GM21786 (cell line): Measurements from ENCODE around the gene SIRT3.

Experiments
- ATAC-seq: cut with Tn5 transposase; IDR thresholded peaks from one replicate; pipeline ENCODE4 v1.9.1; 2021; ENCODE audit not compliant: unreplicated experiment

SIRT3 gene

DNA sequence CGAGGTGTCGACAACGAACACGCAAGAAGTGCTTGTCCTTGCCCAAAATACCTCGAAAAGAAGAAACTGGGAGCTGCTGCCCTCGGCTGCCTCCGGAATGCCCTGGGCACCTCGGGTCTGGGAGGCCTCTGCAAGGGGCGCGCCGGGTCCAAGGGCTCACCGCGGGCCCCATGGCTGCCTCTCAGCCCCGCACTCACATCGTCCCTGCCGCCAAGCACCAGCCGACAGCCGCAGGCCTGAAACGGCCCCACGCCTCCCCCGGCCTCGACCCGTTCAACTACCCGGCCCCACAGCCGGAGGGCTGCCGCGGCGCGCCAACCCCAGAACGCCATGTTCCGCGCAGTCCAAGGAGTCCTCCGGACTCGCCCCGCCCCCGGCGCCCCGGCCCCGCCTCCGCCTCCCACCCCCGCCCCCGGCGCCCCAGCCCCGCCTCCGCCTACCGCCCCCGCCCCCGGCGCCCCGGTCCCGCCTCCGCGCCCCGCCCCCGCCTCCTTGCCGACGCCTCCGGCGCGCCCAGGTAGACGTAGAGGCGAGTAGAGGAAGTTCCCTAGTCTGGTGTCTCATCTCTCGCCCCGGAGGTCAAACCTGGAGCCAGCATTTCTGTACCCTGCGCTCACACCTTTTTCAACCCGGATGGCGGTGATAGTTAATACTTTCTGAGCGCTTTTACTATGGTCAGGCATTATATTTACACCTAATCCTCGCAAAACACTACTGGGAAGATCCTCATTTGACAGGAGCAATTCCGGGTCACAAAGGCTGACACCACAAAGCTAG, at the start of gene SIRT3:
Gene SIRT3, minus strand, starts transcription at position 346 of the 777 bp plus-strand sequence. Its CDS starts 14 bp downstream, at position 332.
- ATAC-seq = peak; percentile 84

DNA sequence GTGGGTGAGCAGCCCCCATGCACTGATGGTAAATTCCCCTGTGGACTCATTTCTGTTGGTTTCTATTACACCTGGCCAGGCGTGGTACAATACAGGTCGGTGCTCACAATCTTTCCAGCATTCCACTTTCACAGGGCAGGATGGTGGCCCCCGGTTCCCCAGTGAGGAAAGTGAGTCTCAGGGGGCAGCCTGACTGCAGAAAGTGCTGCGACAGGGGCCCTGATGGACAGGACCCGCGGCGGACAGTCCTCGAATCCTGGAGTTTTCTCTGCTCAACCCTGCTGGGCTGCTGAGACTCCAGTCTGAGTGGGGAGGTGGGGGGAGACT, 49.7 kb upstream of the SIRT3 start:
- no peak for ATAC-seq

DNA sequence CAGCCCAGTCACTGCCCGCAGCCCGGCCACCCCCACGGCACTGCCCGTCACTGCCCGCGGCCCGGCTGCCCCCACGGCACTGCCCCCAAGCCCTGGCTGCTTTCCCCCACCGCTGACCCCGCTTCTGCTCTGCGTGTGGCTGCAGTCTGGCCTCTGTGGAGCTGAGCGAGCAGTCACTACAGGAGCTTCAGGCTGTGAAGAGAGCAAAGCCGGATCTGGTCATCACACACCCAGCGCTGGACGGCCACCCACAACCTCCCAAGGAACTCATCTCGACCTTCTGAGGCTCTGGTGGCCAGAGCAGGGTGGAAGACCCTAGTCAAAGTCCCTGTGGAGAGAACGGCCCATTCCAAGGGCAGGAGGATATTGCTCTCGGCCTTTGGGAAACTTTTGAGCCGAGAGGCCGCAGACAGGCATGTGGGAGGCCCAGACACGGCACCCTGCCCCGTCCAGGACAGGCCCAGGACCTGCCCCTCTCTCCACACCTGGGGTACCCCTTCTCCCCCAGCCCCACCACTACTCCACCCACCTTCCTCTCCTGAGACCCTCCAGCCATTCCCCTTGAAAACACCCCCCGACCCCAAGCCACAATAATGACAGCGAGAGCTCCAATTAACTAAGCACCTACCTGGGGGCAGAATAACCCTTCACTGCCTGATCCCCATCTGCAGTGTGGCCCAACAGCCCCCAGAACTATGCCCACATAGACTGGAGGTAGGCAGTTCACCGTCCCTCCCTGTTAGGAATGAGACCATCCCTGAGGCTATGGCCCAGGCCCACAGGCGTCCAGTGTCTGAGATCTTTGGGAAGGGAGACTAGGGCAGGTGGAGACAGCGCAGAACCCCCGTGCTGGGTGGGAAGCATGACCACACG, 49.1 kb upstream of the SIRT3 start:
- no peak for ATAC-seq

DNA sequence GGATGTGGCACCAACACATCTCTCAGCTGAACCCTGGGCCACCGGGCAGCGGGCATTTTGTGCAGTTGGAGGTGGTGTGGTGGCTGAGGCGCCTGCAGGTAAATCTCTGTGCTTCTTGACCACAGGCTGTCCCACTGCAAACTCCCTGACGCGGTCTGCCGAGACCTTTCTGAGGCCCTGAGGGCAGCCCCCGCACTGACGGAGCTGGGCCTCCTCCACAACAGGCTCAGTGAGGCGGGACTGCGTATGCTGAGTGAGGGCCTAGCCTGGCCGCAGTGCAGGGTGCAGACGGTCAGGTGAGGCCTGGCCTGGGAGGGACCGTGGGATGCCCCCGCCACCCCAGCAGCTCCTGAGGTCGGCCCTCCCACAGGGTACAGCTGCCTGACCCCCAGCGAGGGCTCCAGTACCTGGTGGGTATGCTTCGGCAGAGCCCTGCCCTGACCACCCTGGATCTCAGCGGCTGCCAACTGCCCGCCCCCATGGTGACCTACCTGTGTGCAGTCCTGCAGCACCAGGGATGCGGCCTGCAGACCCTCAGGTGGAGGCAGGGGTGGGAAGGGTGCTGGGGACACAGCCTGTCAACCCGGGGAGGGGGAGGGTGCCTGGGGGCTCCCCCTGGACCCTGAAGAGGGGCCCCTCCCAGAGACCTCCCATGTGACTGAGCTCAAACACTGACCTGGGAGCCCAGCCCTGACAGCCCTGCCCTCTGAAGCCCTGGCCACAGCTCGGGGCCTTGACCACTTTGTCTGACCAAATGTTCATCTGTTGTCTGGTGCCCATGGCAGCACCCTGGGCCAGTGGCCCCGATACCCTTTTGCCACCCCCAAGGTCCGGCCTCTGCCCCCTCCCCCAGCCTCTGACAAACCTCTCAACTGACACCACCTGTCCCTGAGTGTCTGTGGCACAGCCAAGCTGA, 48.2 kb upstream of the SIRT3 start:
- no peak for ATAC-seq

DNA sequence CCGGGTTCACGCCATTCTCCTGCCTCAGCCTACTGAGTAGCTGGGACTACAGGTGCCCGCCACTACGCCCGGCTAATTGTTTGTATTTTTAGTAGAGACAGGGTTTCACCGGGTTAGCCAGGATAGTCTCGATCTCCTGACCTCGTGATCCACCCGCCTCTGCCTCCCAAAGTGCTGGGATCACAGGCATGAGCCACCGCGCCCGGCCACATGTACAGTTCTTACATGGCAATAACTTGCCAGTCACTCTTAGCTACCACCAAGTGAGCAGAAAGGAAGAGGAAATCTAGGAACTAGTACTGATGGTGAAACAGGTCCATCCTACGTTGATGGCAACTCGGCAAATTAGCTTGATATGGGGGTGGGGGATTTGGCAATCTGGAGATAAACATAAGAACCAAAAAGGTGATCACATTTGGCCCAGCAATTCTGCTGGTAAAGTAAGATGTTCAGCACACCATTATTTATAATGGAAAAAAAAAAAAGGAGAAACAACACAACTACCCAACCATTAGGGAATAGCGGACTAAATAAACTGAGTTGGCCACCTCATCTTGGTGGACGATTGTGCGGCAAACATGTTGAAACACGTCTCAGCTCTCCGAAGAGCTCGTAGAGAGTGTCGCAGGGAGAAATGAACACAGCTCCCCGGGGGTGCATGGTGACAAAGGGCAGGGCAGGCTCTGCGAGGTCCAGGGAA, 47.4 kb upstream of the SIRT3 start:
- no peak for ATAC-seq

DNA sequence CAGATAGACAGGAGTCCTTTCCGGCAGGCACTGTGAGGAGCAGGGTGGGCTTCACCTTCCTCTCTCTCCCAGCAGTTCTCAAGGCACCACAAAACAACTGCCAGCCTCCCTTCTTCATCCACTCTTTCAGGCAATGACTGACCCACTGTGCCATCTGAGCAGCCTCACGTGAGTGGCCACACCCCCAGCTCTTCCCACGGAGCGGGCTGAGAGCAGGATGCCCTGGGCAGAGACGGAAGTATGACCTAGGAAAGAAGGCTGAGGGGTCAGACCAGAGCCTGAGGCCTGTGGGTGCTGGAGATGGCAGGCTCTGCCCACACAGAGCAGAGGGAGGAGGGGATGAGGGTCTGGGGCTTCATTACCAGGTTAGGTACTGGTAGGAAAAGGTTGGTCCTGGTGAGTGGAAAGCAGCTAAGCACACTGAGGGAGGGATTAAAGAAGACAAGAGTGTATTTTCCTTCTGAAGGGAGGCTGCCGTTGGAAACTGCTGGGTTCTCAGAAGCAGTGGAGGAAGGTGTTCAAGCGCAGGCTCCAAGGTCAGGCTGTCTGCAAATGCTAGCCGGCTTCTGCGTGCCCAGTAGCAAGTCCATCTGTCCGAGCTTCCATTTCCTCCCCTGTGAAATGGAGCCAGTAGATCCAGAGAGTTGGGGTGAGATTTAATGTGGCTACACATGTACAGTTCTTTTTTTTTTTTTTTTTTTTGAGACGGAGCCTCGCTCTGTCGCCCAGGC, 46.7 kb upstream of the SIRT3 start:
- no peak for ATAC-seq

DNA sequence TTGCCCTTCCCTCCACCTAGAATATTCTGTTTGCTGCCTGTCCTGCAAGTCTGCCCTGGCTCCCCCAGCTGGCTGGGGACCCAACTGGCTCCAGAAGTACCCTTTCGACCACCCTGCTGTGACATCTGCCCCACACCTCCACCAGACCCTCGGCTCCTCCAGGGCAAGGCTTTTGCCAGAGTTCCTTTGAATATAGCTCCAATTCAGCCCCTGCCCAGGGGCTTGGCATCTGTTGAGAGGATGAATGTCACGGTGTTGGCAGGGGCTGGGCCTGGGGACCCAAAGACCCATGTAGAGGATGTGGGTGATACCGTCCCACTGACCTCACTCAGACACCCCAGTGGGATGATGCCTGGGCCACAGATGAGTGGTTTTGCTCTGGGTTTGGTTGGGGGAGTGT, 46.0 kb upstream of the SIRT3 start:
- ATAC-seq = no peak

DNA sequence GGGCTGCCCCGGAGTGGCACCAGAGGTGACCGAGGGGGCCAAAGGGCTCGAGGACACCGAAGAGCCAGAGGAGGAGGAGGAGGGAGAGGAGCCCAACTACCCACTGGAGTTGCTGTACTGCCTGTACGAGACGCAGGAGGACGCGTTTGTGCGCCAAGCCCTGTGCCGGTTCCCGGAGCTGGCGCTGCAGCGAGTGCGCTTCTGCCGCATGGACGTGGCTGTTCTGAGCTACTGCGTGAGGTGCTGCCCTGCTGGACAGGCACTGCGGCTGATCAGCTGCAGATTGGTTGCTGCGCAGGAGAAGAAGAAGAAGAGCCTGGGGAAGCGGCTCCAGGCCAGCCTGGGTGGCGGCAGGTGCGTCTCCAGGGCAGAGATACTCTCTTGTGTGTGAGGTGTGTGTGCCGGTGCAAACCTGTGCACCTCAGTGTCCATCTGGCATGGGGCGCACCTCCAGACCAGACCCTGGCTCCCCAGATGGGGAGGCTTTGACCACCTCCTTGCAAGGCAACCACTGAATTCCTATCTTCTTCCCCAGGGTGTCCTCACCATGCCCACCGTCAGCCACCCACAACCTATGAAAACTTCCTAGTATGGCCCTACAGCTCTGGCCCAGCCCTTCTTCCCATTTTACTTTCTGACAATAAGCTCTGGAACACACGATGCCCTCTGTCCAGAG, 45.5 kb upstream of the SIRT3 start:
- ATAC-seq = no peak

DNA sequence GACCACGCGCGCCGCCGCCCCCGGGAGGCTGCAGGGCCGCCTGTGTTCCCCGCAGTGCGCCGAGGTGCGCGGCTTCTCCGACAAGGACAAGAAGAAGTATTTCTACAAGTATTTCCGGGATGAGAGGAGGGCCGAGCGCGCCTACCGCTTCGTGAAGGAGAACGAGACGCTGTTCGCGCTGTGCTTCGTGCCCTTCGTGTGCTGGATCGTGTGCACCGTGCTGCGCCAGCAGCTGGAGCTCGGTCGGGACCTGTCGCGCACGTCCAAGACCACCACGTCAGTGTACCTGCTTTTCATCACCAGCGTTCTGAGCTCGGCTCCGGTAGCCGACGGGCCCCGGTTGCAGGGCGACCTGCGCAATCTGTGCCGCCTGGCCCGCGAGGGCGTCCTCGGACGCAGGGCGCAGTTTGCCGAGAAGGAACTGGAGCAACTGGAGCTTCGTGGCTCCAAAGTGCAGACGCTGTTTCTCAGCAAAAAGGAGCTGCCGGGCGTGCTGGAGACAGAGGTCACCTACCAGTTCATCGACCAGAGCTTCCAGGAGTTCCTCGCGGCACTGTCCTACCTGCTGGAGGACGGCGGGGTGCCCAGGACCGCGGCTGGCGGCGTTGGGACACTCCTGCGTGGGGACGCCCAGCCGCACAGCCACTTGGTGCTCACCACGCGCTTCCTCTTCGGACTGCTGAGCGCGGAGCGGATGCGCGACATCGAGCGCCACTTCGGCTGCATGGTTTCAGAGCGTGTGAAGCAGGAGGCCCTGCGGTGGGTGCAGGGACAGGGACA, 44.8 kb upstream of the SIRT3 start:
- ATAC-seq = no peak

DNA sequence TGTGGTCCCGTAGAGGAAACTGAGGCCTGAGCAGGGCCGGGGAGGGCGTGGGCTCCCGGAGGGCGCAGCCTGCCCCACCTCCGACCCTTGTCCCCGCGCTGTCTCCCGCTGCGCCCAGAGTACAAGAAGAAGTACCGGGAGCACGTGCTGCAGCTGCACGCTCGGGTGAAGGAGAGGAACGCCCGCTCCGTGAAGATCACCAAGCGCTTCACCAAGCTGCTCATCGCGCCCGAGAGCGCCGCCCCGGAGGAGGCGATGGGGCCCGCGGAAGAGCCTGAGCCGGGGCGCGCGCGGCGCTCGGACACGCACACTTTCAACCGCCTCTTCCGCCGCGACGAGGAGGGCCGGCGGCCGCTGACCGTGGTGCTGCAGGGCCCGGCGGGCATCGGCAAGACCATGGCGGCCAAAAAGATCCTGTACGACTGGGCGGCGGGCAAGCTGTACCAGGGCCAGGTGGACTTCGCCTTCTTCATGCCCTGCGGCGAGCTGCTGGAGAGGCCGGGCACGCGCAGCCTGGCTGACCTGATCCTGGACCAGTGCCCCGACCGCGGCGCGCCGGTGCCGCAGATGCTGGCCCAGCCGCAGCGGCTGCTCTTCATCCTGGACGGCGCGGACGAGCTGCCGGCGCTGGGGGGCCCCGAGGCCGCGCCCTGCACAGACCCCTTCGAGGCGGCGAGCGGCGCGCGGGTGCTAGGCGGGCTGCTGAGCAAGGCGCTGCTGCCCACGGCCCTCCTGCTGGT, 44.0 kb upstream of the SIRT3 start:
- ATAC-seq = no peak

DNA sequence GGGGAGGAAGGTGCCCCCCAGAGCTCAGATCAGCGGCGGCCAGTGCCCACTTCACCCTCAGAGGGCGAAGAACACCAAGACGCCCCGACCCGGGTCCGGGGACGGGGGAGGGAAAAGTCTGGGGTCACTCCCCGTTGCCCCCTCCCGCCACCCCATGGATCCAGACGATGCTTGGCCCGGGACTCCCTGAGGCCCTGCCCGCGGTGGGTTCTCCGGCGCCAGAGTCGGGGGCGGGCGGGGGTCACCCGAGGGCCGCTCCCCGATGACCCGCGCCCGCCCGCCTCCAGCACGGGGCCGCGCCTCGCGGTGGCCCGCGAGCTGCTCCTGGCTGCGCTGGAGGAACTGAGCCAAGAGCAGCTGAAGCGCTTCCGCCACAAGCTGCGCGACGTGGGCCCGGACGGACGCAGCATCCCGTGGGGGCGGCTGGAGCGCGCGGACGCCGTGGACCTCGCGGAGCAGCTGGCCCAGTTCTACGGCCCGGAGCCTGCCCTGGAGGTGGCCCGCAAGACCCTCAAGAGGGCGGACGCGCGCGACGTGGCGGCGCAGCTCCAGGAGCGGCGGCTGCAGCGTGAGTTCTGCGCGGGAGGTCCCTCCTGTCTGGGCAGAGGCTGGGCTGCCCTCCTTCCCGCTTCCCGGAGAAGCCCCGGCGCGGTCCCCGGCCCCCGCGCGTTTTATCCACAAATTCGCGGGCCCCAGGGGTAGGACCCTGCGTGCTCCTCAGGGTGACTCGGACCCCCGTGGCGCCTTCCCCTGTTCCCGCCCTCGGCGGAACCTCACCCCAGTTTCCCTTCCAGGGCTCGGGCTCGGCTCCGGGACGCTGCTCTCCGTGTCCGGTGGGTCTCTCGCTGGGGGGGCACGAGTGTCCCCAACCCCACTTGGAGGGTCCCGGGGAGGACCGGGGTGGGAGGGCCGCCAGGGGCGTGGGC, 43.2 kb upstream of the SIRT3 start:
- ATAC-seq = no peak

DNA sequence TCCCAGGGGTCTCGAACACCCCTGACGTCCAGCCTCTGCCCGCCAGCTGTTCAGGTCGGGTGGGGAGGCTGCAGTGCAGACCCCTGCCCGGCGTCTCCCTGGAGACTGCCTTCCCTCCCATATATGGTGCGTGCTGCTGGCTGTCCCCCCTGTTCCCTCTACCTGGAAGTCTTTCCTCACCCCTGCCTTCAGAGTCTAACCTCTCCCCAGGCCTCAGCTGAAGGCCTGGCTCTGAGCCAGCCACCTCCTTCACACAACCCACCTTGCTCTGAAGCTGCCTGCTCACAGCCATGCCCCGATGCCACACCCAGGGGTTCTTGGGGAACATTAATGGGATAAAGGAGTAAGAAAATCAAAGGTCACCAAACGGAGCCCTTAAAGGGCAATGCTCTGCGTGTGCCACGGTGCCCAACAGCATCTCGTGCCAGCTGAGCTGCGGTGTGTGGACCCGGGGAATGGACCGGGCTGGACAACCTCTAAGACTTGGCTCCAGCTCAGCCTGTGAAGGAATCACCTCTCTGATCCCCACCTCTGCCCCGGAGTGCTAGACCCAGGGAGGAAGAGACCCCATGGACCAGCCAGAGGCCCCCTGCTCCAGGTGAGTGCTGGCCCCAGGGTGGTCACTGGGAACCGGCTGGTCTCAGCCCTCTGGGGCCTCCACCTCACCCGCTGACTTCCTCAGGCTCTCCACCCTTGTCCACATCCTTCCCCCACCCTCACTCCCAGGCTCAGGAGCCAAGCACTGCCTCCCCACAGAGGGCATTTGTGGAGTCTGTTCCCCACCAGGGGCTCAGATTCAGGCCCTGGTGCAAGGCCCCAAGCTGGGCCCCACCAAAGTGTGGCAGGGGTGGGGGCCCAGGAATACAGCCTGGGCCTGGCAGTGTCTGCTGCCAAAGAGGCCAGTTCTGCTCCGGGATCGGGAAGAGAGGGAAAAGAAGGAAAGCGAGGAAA, 42.1 kb upstream of the SIRT3 start, which contains the start of gene NLRP6:
Gene NLRP6, plus strand, starts transcription at position 407 of the 951 bp plus-strand sequence. Its CDS starts 163 bp downstream, at position 570.
- ATAC-seq = no peak

DNA sequence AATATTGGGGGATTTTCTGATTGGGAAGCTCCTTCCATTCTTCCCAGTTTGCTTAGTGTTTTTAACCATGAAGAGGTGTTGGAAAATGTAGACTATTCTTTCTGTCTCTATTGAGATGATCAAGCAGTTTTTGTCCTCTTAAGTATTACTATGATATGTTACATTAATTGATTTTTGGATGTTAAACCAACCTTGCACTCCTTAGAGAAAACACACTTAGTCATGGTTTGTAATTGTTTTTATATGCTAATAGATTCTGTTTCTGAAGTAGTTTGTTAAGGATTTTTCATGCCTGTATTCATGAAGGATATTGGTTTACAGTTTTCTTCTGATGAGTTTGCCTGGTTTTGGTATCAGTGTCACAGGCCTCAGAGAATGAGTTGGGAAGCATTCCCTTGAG, 40.1 kb upstream of the SIRT3 start:
- no peak for ATAC-seq

DNA sequence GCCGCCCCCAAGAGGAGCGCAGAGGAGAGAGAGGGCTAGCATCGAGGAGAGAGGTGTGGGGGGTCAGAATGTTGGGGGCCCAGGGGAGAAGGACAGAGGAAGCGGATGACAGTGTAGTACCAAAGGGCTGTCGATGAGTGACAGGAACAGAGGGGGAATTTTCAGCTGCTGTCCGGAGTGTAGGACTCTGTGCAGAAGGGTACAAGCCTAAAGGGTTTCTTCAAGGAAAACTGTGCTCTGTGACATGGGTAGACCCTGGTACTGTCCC, 36.7 kb upstream of the SIRT3 start:
- no peak for ATAC-seq

DNA sequence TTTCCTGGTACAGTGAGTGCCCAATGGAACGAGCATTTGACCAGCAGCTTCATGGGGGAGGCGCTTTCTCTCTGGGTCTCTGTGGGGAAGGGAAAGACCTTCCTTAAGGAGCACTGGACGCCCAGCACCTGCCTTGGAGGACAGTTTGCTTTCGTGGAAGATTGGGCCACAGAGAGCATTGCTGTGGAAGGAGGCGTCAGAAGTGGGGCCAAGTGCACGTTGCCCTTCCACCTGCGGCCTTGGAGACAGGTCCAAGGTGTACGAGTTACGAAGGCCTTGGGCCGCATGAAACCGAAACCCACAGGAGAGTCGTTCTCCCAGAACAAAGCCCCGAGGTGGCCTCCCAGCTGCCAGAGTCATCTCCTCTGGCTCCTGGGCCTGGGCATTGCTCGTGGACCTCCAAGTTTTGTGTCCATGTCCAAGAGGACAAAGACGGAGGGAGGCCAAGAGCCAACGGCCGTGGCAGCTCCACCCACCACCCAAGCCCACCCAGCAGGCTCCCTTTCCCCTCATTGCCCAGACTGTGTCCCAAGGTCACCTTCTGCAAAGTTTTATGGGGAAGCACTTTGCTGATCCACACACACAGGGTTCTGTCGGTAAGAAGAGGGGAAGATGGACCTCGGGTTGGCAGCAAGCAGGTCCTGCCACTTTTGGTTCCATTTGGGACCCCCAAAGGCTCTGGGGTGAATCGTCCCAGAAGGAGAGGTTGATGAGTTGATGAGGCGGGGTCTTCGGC, 36.2 kb upstream of the SIRT3 start:
- no peak for ATAC-seq
